CD4-positive, alpha-beta T cell treated with Interleukin-17A for 1 hour (primary cell): ENCODE measurements around the gene FXN.
"Not testable (repeated sequence)": the region's sequence is repeated elsewhere in the genome, so short reads cannot be mapped to it uniquely, and the experiment has no call there.

Source experiments
- DNase-seq: peaks from one replicate; pipeline ENCODE4 v3.0.0-alpha.2; 2020

Gene FXN

DNA sequence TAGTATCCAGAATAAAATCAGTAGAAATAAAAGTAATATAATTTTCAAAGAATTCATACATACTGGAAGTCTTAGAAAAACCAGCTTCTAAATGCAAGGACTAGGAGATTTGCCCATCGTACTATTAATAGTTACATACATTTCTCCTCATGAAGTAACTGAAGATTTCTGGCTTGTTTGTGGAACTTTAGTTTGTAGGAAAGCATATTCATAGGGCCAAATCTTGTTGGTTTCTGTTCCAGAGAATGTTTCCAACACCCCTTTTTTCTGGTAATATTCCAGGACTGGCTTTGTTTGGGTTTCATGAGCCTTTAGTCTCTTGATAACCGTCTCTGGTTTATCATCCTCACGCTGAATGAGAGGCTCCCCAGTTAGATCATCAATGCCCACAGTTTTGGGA lies 72.2 kb downstream of the FXN start:
- no peak for DNase-seq

DNA sequence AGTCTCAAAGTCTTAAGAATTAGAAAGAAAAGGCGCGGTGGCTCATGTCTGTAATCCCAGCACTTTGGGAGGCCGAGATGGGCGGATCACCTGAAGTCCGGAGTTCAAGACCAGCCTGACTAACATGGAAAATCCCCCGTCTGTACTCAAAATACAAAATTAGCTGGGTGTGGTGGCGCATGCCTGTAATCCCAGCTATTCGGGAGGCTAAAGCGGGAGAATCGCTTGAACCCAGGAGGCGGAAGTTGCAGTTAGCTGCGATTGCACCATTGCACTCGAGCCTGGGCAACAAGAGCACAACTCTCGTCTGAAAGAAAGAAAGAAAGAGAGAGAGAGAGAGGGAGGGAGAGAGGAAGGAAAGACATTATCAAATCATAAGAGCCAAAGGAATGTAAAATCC lies 73.2 kb downstream of the FXN start:
- DNase-seq: not testable (repeated sequence)

DNA sequence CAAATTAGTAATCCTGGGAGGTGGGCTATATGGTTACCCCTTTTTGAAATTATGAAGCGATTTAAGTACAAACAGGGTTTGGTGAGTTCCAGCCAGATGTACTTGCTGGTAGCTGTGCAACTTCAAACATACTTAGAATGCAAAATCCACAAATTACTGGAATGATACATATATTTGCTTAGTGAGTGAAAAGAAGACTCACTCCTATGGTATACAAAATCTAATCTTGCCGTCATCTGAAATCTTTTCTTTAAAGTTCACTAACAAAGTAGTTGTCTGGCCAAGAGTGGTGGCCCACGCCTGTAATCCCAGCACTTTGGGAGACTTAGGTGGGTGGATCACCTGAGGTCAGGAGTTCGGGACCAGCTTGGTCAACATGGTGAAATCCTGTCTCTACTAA lies 73.6 kb downstream of the FXN start:
- DNase-seq: no peak

DNA sequence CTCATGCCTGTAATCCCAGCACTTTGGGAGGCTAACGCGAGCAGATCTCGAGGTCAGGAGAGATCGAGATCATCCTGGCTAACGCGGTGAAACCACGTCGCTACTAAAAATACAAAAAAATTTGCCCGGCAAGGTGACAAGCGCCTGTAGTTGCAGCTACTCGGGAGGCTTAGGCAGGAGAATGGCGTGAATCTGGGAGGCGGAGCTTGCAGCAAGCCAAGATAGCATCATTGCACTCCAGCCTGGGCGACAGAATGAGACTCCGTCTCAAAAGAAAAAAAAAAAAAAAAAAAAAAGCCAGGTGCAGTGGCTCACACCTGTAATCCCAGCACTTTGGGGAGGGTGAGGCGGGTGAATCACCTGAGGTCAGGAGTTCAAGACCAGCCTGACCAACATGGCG lies 77.1 kb downstream of the FXN start:
- not testable (repeated sequence) for DNase-seq

DNA sequence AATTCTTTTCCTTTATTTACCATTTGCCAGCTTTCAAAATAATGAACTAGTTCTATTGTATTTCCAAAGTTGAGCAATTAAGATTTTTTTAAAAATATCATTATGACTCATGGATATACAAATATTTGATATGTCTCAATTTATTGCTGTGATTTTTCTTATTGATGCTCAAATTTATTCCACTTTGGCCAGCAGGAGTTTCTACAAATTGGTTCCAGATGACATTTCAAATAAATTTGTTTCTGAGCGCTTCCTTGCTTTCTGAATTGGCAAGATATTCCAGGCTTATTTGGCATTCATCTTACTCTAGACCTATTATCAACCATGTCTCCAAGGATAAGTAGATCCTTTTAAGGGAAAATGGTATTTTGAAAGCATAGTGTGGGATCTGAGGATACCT lies 80.1 kb downstream of the FXN start:
- no peak for DNase-seq

DNA sequence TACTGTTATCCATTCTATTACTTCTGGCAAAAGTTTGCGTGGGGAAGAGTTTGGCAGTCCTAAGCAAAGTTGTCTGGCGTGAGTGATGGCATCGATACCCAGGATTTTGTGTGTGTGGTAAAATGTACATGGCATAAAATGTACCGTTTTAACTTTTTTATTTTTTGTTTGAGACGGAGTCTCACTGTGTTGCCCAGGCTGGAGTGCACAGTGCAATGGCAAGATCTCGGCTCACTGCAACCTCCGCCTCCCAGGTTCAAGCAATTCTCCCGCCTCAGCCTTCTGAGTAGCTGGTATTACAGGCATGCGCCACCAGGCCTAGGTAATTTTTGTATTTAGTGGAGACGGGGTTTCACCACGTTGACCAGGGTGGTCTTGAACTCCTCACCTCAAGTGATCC lies 83.1 kb downstream of the FXN start:
- DNase-seq: no peak

DNA sequence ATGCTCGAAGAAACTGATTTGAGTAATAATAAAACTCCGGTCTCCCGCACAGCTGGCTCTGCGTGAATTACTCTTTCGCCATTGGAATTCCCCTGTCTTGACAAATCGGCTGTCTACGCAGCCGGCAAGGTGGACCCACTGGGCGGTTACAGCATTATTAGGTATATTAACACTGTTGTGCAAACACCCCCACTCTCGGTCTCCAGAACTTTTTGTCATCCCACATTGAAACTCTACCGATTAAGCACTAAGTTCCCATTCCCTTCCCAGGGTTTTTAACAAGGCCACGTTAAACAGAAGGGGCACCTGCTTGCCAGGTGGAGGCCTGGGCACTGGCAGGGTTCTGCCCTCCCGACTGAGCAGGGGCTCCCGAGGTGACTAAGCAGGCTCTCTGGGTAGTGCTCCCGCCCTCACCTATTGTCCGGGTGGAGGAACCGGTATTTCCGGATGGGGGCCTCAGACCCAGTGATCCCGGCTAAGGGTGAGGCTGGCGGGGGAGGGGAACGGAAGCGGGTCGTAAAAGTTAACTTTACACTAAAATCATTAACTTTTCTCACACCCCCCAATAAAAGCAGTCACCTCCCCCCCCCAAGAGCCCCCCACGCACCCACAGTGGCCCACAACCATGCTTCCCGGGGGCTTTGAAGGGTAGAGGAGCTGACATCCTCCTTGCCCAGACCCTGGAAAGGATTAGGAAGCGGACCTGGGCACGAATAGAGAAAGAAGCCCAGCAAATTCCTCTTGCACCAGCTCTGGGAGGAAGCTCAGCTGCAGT lies 85.0 kb downstream of the FXN start:
- no peak for DNase-seq

DNA sequence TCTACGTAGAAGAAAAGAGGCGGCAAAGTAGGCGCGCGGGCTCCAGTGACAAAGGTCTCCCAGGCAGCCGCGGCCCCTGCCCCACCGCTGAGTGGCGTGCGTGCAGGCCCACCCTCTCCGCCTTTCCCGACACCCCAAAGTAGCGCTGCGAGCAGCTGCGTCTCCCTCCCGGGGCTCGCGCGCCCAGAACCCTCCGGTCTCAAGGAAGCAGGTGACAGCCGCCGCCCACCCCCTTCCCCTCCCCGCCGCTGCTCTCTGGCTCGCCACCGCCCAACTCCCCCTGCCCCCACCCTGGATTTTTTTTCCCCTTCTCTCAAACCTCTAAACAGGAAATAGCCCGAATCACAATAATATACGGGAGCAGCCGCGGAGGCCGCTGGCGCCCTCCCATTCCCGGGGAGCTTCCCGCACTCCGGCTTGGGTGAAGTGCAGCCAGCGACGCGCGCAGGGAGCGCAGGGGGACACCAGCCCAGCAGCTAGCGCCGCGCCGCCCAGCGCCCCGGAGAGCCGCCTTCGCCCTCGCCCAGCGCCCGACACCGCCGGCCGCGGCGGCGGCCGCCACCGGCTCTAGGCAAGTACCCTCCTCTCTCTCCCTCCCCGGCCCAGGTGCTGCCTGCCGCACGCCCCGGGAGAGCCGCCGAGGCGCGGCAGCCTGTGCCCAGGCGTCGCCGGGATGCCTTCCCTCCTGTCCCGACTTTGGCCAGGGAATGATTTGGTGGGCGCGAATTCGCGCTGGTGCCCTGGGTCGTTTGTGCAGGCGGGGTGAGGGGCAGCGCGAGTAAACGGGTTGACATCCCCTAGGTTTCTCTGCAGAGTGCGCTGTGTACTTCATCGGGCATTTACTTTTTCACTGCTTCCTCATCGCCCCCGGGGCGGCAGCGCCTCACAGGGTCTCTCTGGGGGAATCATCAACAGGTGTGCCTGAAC lies 85.9 kb downstream of the FXN start:
- DNase-seq: peak; percentile 10

DNA sequence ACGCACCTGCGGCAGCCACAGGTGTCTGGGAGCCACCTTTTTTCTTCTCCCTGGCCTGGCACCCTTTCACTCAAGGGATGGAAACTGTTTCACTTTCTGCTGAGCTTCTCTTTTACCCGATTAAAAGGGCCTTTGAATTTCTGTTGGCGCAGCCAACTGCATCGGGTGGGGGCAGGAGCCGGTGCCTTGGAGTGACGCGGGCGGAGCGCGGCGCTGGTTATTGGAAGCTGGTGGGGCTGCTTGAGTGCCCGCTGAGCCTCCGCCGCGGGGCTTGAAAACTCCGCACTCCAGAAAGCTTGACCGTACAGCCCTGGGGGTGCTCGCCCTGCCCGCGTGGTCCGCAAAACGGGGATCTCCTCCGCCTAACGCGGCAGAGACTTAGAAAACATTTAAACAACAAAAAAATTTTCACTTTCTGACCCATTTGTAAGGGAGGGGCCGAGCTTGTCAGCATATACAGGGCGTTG lies 86.6 kb downstream of the FXN start:
- peak; percentile 40 for DNase-seq

DNA sequence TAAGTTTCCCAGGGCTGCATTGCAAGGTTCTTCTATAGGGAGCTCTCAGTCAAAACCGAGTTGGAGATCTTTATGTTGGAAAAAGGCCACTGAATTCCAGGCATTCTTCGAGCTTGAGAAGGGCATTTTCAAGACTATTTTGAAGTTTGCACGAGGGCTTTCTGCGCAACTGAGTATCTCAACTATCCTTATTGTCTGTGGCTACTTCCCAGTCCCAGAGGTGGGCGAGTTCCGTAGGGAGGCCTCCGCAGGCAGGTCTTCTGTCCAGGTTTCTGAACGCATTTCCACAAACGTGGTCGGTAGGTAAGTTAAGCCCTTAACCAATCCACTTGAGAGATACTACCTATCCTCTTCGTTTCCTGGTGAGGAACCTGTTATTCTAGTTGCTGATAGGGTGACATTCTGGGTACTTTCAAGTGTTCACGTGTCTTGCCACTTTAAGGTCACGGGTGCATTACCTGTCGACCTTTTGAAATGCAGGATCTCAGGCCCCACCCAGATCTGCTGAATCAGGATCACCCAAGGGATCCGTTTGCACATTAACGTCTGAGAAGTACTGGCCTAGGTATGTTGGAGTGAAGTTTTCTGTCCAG lies 87.1 kb downstream of the FXN start:
- DNase-seq: no peak

DNA sequence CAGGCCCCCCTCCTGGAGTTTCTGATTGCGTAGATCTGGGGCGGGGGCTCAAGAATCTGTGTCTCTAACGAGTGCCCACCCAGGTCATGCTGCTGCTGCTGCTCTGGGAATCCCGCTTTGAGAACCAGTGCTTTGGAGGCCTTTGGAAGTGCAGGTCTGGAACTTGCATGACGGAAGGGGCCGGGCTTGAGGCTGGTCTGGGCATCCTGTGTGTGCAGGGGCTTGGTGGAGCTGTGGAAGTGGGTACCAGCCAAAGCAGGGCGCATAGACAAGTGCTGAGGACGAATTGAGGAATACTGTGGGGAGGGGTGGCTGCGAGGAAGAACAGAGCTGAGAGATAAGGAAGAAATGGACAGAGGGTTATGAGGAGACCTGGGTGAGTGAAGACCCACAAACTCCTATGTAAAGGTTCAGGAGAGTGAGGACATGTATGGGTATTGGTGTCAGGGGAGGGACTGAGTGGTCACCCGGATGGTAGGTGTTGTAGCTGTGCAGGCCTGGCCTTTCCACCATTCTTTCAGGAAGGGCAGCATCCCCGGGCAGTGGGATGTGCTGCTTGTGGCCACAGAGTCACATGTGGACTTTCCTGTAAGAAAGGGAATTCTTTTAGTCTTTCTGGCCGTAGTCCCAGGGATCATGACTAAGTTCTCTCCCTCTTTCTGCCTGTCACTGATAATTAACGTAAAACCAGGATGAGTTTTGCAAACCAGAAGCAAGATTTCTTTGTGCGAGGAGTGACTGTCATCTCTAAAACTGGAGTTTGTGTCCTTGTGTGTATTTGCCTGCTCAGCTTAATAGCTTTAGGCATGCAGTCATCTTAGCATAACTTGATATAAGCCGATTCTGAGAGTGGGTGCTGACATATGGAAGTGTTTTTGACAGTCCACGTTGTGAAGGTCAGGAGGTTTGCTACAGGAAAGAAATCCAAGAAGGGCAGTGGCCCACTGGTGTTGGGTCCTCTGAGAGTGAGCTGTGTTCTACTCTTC lies 95.2 kb downstream of the FXN start:
- no peak for DNase-seq

DNA sequence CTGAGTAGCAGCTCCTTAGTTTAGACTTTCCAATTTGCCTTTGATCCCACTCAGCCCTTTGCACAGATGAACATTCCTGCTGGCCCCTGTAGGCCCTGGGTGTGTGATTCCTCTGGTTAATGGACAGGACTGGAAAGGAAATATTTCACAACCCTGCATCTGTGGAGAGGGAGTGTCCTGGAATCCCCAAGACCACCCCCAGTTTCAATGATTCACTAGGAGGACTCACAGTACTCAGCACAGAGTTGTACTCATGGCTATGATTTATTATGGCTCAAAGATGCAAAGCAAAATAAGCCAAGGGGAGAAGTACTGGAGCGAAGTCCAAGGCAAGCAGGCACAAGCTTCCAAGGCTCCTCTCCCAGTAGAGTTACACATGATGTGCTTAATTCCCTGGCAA lies 96.1 kb downstream of the FXN start:
- no peak for DNase-seq

DNA sequence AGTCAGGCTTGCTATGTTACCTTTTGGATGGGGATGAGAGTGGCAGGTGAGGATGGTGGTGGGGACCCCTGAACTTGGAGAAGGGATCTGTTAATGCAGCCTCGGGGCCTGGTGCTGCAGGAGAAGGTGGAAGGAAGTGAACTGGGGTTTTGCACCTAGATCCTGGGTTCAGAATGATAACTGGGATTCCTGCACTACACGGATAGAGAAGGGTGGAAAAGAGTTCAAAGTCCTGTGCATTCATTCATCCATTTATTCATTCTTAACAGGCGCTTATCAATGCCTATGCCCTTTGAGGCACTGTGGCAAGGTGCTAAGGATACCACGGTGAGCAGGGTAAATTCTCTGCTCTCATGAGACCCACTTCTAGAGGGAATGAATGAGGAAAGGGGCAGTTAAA lies 96.8 kb downstream of the FXN start:
- no peak for DNase-seq

DNA sequence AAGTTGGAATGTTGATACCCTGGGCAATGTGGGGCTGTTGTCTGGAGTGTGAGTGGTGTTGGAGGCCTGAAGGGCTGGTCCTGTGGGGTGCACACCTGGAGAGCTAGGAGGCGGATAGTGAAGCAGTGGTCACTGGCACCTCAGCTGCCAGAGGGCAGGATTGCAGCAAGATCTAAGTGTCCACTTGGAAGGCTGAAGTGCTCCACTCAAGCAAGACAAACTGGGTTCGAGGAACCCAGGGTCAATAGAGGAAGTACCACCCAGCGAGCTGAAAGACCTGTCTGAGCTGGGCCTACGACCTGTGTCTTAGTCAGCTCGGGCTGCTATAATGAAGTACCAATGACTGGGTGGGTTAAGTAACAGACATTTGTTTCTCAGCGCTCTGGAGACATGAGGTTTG lies 98.9 kb downstream of the FXN start:
- no peak for DNase-seq

DNA sequence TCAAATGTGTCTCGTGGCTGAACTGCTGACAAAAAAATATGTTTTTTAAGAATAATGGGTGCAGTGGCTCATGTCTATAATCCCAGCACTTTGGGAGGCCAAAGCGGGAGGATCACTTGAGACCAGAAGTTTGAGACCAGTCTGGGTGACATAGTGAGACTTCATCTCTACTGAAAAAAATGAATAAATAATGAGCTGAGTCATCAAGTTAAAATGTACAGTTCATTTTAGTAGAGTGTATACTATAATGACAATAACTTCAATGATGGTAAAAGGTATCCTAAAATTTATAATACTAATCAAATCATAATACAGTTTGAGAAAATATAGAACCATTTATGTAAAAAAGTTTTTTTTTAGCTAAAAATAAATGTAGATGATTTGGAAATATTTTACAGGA lies 100.6 kb downstream of the FXN start:
- no peak for DNase-seq

DNA sequence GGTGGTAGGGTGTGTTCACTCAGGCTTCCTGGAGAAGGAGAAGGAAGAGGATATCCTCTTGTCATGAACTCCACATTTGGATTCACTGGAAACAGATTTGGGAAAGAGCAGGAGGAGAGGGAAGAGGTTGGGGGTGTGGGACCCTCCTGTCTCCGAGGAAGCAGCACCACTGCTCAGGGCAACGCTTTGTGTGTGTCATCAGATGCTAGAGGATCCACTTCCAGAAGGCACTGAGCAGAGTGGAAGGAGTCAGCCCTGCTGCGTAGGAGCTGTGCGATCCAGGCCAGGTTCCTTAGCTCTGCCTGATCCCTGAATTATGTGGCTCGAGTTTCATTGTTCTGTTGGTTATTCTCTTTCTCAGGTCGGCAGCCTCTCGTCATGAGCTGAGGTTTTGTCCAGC lies 101.2 kb downstream of the FXN start:
- no peak for DNase-seq

DNA sequence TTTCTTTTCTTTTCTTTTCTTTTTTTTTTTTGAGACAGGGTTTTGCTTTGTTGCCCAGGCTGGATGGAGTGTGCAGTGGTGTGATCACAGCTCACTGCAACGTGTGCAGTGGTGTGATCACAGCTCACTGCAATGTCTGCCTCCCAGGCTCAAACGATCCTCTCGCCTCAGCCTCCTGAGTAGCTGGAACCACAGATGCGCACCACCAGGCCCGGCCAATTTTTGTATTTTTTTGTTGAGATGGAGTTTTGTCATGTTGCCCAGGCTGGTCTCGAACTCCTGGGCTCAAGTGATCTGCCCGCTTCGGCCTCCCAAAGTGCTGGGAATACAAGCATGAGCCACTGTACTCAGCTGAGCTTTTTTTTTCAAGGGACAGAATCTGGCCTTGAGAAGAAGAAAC lies 101.8 kb downstream of the FXN start:
- no peak for DNase-seq

DNA sequence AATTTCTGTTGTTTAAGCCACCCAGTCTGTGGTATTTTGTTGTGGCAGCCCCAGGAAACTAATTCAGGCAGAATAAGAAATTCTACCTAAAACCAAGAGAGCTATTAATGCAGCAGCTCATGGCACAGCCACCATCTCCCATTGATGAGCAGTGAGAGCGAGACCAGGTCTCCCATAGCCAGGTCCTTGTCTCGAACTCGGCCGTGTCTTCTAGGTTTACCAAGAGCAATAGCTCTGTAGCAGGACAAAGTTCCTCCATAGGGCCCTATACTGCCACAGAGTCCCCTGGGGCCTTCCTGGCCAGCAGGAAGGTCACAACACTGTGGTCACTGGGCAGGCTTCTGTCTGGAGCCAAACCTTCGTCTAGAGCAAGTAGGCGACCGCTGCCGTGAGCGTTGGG lies 104.0 kb downstream of the FXN start:
- DNase-seq: no peak

DNA sequence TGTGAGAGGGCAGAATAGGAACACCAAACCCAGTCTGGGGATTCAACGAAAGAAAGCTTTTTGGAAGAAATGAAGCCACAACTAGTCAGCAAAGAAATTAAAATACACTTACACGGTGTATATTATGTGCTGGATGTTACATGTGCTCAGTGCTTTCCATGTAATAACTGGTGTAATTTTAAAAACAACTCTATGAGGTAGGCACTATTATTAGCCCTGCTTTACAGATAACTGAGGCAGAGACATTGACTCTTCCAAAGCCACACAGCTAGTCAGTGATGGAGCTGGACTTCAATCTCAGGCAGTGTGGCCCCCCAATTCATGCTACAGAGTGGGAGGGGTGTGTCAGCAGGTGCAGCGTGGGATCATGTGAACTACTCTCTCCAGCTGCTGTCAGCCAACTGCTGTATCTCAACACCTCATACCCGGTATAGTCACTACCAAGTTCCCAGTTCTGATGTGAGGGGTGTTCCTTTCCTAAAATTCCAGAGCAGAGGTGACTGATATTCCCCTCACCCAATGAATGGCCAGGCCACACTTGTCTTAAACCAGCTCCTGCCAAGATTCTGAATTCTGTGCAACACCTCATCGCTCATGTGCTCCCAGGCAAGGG lies 104.7 kb downstream of the FXN start:
- no peak for DNase-seq

DNA sequence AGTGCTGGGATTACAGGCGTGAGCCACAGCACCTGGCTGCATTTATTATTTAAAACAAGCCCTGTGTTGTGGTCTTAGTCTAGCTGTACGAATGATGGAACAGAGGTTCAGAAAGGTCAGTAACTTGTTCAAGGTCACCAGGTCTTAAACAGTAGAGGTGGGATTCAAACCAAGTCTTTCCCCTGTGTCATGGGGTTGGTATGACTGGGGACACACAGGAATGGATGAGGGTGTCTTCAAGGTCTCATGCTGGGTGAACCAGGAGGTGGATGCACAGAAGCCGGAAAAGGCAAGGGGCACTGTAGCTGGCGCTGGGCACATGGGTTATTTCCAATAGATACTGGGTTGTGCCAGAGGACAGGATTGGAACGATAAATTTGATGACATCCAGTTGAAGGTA lies 106.3 kb downstream of the FXN start:
- DNase-seq: no peak

DNA sequence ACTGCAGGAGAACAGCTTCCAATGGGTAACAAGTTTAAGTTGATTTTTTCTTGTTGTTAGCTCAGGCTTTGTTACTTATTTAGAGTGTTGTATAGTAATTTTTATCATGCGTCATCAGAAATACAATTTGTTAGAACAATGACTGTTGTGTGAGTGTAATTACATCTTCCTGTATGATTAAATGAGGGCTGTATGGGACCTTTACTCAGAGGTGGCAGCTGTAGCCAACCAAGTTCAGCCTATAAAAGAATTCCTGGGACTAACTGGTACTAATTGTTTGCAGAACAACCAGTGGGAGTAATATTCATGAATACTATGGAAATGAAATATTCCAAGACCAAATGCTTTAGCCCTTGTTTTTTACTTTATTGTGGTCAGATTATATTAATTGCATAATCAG lies 107.7 kb downstream of the FXN start:
- no peak for DNase-seq

DNA sequence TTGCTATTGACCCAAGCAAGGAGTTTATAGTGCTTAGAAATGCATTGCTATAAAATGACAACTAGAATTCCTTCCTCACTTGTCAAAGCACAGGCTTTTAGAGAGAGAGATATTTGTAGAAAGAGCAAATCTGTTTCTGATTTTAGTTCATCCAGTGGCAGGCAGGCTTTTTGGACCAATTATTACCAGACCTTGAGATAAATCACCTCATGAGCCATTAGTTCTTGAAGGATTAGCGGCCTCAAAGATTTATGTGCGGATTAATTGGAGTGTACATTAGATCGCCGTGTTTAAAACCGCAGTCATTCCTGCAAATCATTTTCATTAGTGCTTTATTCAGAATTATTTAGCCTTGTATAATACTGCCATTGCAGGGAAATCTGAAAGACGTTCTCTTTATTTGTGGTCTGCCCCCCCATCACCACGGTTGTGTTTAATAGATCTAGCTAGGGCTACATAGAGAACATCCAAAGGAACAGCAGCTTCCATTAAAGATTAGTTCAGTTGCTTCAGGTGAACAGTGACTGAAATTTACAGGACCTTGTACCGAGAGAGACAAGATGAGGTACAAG lies 109.7 kb downstream of the FXN start:
- DNase-seq: no peak
